Loucy (cell line): ENCODE results near the gene PASD1.
"Not testable (repeated sequence)": the region's sequence is repeated elsewhere in the genome, so short reads cannot be mapped to it uniquely, and the experiment has no call there.

ENCODE experiments used
- H2AFZ ChIP-seq: fragments of 200-600 bp; sonication (generic); 2 replicates; pipeline ENCODE4 v1.6.0; 2016; ENCODE audit warnings: antibody characterized with exemption, mild to moderate bottlenecking, low read length, moderate library complexity
- H3F3A ChIP-seq: fragments of 200-600 bp; 2 replicates; pipeline ENCODE4 v1.6.0; 2016; ENCODE audit warnings: antibody characterized with exemption, low read depth, mild to moderate bottlenecking
- H3K27me3 ChIP-seq: fragments of 200-600 bp; sonication (generic); 2 replicates; pipeline ENCODE4 v1.6.1; 2014; ENCODE audit warnings: low read length, mild to moderate bottlenecking; ENCODE audit not compliant: insufficient read depth, poor library complexity, severe bottlenecking
- H3K36me3 ChIP-seq: fragments of 200-600 bp; sonication (generic); 2 replicates; pipeline ENCODE4 v1.6.1; 2016; ENCODE audit warnings: low read length; ENCODE audit not compliant: insufficient read depth
- H3K4me1 ChIP-seq: fragments of 200-600 bp; sonication (generic); 2 replicates; pipeline ENCODE4 v1.5.1; 2014; ENCODE audit warnings: low read length, mild to moderate bottlenecking; ENCODE audit not compliant: insufficient read depth, poor library complexity, severe bottlenecking
- H3K4me2 ChIP-seq: fragments of 200-600 bp; sonication (generic); 2 replicates; pipeline ENCODE4 v1.6.0; 2014; ENCODE audit warnings: antibody characterized with exemption, low read length, low read depth, mild to moderate bottlenecking; ENCODE audit not compliant: poor library complexity, severe bottlenecking
- H3K4me3 ChIP-seq: fragments of 200-600 bp; sonication (generic); 2 replicates; pipeline ENCODE4 v1.5.1; 2014; ENCODE audit warnings: low read length, mild to moderate bottlenecking, mixed read lengths; ENCODE audit not compliant: poor library complexity, severe bottlenecking
- H3K79me2 ChIP-seq: fragments of 200-600 bp; sonication (generic); 2 replicates; pipeline ENCODE4 v1.6.1; 2014; ENCODE audit warnings: low read length; ENCODE audit not compliant: insufficient read depth
- H3K9ac ChIP-seq: fragments of 200-600 bp; sonication (generic); 2 replicates; pipeline ENCODE4 v1.6.0; 2014; ENCODE audit warnings: mild to moderate bottlenecking, low read depth, low read length, moderate library complexity; ENCODE audit not compliant: poor library complexity, severe bottlenecking
- H3K9me2 ChIP-seq: fragments of 200-600 bp; sonication (generic); replicated peaks from 2 replicates; pipeline ENCODE4 v1.6.1; 2016; ENCODE audit warnings: low read depth, low read length, mixed read lengths
- H3K9me3 ChIP-seq: fragments of 200-600 bp; sonication (generic); 2 replicates; pipeline ENCODE4 v1.6.1; 2014; ENCODE audit warnings: mild to moderate bottlenecking, antibody characterized with exemption, low read length, low read depth; ENCODE audit not compliant: insufficient read depth
- H4K20me1 ChIP-seq: fragments of 200-600 bp; sonication (generic); 2 replicates; pipeline ENCODE4 v1.6.0; 2014; ENCODE audit warnings: antibody characterized with exemption, low read length, mild to moderate bottlenecking; ENCODE audit not compliant: insufficient read depth, poor library complexity, severe bottlenecking
- CTCF ChIP-seq: fragments of 200-600 bp; sonication (generic); conservative IDR thresholded peaks from 2 replicates; pipeline ENCODE4 v1.5.1; 2014; ENCODE audit warnings: mild to moderate bottlenecking, antibody characterized with exemption, low read length
- EZH2phosphoT487 ChIP-seq: fragments of 200-600 bp; IDR thresholded peaks from 2 replicates; pipeline ENCODE4 v1.6.1; 2018; ENCODE audit warnings: antibody characterized with exemption, mild to moderate bottlenecking, moderate library complexity, borderline replicate concordance

The PASD1 gene

GRCh38 chrX:151552743-151553142, 10.7 kb upstream of the PASD1 start:
- no peak overlapping the region for H3K4me2 ChIP-seq

GRCh38 chrX:151555301-151555700, 8.2 kb upstream of the PASD1 start:
- H3K79me2 ChIP-seq, H3K4me3 ChIP-seq, H3F3A ChIP-seq, H3K4me1 ChIP-seq, H3K27me3 ChIP-seq, H3K4me2 ChIP-seq, H3K36me3 ChIP-seq, H3K9ac ChIP-seq, H2AFZ ChIP-seq, H3K9me2 ChIP-seq, H3K9me3 ChIP-seq, H4K20me1 ChIP-seq: not testable (repeated sequence)

More at GRCh38 chrX:151552743-151553142, 10.7 kb upstream of the PASD1 start:
- Histone ChIP-seq H4K20me1 (no peaks in the 10 kb centered on the region), H3K36me3 (no peaks in the 10 kb centered on the region), H2AFZ (no peak overlapping the region), H3K79me2 (no peaks in the 10 kb centered on the region), H3K9me3 (no peaks in the 10 kb centered on the region), H3F3A (no peaks in the 10 kb centered on the region), H3K27me3 (no peaks in the 10 kb centered on the region), H3K9me2 (no peaks in the 10 kb centered on the region), H3K9ac (no peak overlapping the region), H3K4me1 (no peaks in the 10 kb centered on the region), H3K4me3 (no peak overlapping the region)
- no peak for TF ChIP-seq CTCF
- no peak for TF ChIP-seq EZH2phosphoT487

GRCh38 chrX:151562485-151562884, 990 bp upstream of the PASD1 start:
- not testable (repeated sequence) for H3K4me1 ChIP-seq, H3K4me3 ChIP-seq, H3F3A ChIP-seq, H3K9me3 ChIP-seq, H3K27me3 ChIP-seq, H3K9me2 ChIP-seq, H3K36me3 ChIP-seq, H4K20me1 ChIP-seq, H3K4me2 ChIP-seq, H3K9ac ChIP-seq, H2AFZ ChIP-seq, H3K79me2 ChIP-seq

GRCh38 chrX:151563003-151563402, 472 bp upstream of the PASD1 start:
- H3K9me2 ChIP-seq, H3K4me2 ChIP-seq, H3K36me3 ChIP-seq, H3K9me3 ChIP-seq, H3K79me2 ChIP-seq, H4K20me1 ChIP-seq, H3K4me3 ChIP-seq, H3F3A ChIP-seq, H3K9ac ChIP-seq, H3K27me3 ChIP-seq, H3K4me1 ChIP-seq, H2AFZ ChIP-seq: not testable (repeated sequence)

- Histone ChIP-seq H2AFZ (no peak overlapping the region), H3K79me2 (no peaks in the 10 kb centered on the region), H3K4me3 (no peak overlapping the region), H3K4me2 (no peak overlapping the region), H3K4me1 (no peaks in the 10 kb centered on the region), H3K27me3 (no peaks in the 10 kb centered on the region), H3F3A (no peaks in the 10 kb centered on the region), H3K36me3 (no peaks in the 10 kb centered on the region), H3K9me3 (no peaks in the 10 kb centered on the region), H3K9me2 (no peaks in the 10 kb centered on the region), H4K20me1 (no peaks in the 10 kb centered on the region), H3K9ac (no peak overlapping the region)
- TF ChIP-seq CTCF: no peak
- TF ChIP-seq EZH2phosphoT487: no peak
These were observed 560 bp downstream of the PASD1 start for GRCh38 chrX:151564035-151564434.

GRCh38 chrX:151566872-151567271, 3.4 kb downstream of the PASD1 start:
- H3K27me3 ChIP-seq, H3K9me2 ChIP-seq, H3F3A ChIP-seq, H3K9ac ChIP-seq, H2AFZ ChIP-seq, H3K36me3 ChIP-seq, H3K4me1 ChIP-seq, H3K79me2 ChIP-seq, H3K9me3 ChIP-seq, H4K20me1 ChIP-seq, H3K4me3 ChIP-seq, H3K4me2 ChIP-seq: not testable (repeated sequence)
